Activated CD4-positive, alpha-beta T cell treated with anti-CD3 and anti-CD28 coated beads, Interleukin-2, amount 50 U/mL, for 48 hours (primary cell): ENCODE measurements around the gene PDE4D.

Experiments used
- DNase-seq, 2 experiments: peaks; one replicate each; pipeline ENCODE4 v3.0.0-alpha.2; 2020

Gene PDE4D

GRCh38 chr5:59238126-59238902 lies 655.2 kb downstream of the PDE4D start:
- no peak for DNase-seq

GRCh38 chr5:59236986-59237385 lies 656.5 kb downstream of the PDE4D start:
- no peak for DNase-seq

- no peak for DNase-seq
Measured at GRCh38 chr5:59236448-59236847, 657.1 kb downstream of the PDE4D start.

GRCh38 chr5:59234236-59234635 lies 659.3 kb downstream of the PDE4D start:
- no peak for DNase-seq

- no peak for DNase-seq
Measured at GRCh38 chr5:59231221-59231931, 662.1 kb downstream of the PDE4D start.

GRCh38 chr5:59222687-59223511 lies 670.6 kb downstream of the PDE4D start:
- DNase-seq: no peak

GRCh38 chr5:59221769-59222168 lies 671.8 kb downstream of the PDE4D start:
- no peak for DNase-seq

- DNase-seq: no peak
Measured at GRCh38 chr5:59218424-59219045, 675.0 kb downstream of the PDE4D start.

- no peak for DNase-seq
Measured at GRCh38 chr5:59216841-59217240, 676.7 kb downstream of the PDE4D start.

- DNase-seq: no peak
Measured at GRCh38 chr5:59212596-59212995, 680.9 kb downstream of the PDE4D start.

GRCh38 chr5:59209758-59210359 lies 683.7 kb downstream of the PDE4D start:
- DNase-seq: no peak

GRCh38 chr5:59208474-59208873 lies 685.1 kb downstream of the PDE4D start:
- no peak for DNase-seq

- no peak for DNase-seq
Measured at GRCh38 chr5:59207401-59207800, 686.1 kb downstream of the PDE4D start.

- no peak for DNase-seq
Measured at GRCh38 chr5:59206132-59206581, 687.4 kb downstream of the PDE4D start.

GRCh38 chr5:59204114-59204897 lies 689.2 kb downstream of the PDE4D start:
- DNase-seq: no peak

GRCh38 chr5:59199868-59200267 lies 693.7 kb downstream of the PDE4D start:
- no peak for DNase-seq

GRCh38 chr5:59198832-59199231 lies 694.7 kb downstream of the PDE4D start:
- DNase-seq: no peak

GRCh38 chr5:59198365-59198764 lies 695.2 kb downstream of the PDE4D start:
- DNase-seq: no peak

GRCh38 chr5:59197911-59198310 lies 695.6 kb downstream of the PDE4D start:
- DNase-seq: no peak

GRCh38 chr5:59193616-59194319 lies 699.8 kb downstream of the PDE4D start:
- no peak for DNase-seq

- no peak for DNase-seq
Measured at GRCh38 chr5:59190746-59191145, 702.8 kb downstream of the PDE4D start.
